Spleen (tissue), 11 donors: Measurements from ENCODE around the gene LIPE. TPM values are rescaled to one million over a fixed set of nuclear protein-coding genes. Genes with fewer than 3 reads are reported as not detected.

Experiments used
- DNase-seq: peaks from one replicate; pipeline ENCODE4 v3.0.0-alpha.2; 2020
- H3K27ac ChIP-seq, 8 donors: fragments of 200-600 bp; sonication (generic) in 7 of 8; 1 replicate in 4 of 8; 2 replicates in 4 of 8; pipeline versions ENCODE4 v1.5.0 to v1.8.0; 2016 to 2021; ENCODE audit warnings: inconsistent platforms in 4 of 8, mild to moderate bottlenecking in 4 of 8, moderate library complexity in 1 of 8
- H3K27me3 ChIP-seq, 7 donors: fragments of 200-600 bp; sonication (generic) in 6 of 7; replicated peaks in 1 of 7; 1 replicate in 4 of 7; 2 replicates in 3 of 7; pipeline versions ENCODE4 v1.5.0 to v1.8.0; 2016 to 2021; ENCODE audit warnings: inconsistent platforms in 3 of 7, mild to moderate bottlenecking in 1 of 7
- H3K36me3 ChIP-seq, 6 donors: fragments of 200-600 bp; sonication (generic) in 5 of 6; 1 replicate in 4 of 6; 2 replicates in 2 of 6; pipeline versions ENCODE4 v1.5.0 to v1.8.0; 2016 to 2021; ENCODE audit warnings: inconsistent platforms in 2 of 6
- H3K4me1 ChIP-seq, 6 donors: fragments of 200-600 bp; sonication (generic) in 5 of 6; 1 replicate in 3 of 6; 2 replicates in 3 of 6; pipeline versions ENCODE4 v1.5.0 to v1.8.0; 2016 to 2021; ENCODE audit warnings: inconsistent platforms in 3 of 6
- H3K4me3 ChIP-seq, 8 donors: fragments of 200-600 bp; sonication (generic) in 7 of 8; 1 replicate in 4 of 8; 2 replicates in 4 of 8; pipeline versions ENCODE4 v1.5.0 to v1.8.0; 2016 to 2021; ENCODE audit warnings: inconsistent platforms in 4 of 8, mild to moderate bottlenecking in 4 of 8, moderate library complexity in 2 of 8
- H3K9me3 ChIP-seq, 8 donors: fragments of 200-600 bp; sonication (generic) in 7 of 8; 1 replicate in 4 of 8; 2 replicates in 4 of 8; pipeline versions ENCODE4 v1.5.0 to v1.8.0; 2016 to 2021; ENCODE audit warnings: inconsistent platforms in 4 of 8
- POLR2A ChIP-seq, 3 donors: fragments of 450-650 bp; IDR thresholded peaks; one replicate each; pipeline ENCODE4 v1.5.1; 2017; ENCODE audit warnings: antibody characterized with exemption in 3 of 3, mild to moderate bottlenecking in 1 of 3
- POLR2AphosphoS5 ChIP-seq, 3 donors: sonication (generic); formaldehyde crosslinking; IDR thresholded peaks; one replicate each; pipeline ENCODE4 v1.5.1; 2017; ENCODE audit warnings: antibody characterized with exemption in 3 of 3
- WGBS, 5 donors: extraction: QIAGEN DNeasy Blood & Tissue Kit in 3 of 5; methylation state at CpG; one replicate each; pipeline versions ENCODE4 v1.1.5 to v1.1.7; 2013 to 2018; 5-methylcytosine and 5-hydroxymethylcytosine counted together
- intact Hi-C: fragments of 100-400 bp; cut with DNase I; formaldehyde crosslinking; loops from one replicate; pipeline ENCODE4 v1.15.0; 2023; ENCODE audit warnings: low total_unique reads
- polyA plus RNA-seq, 3 donors: library from polyadenylated mRNA; stranded (reverse); fragments of 200-250 nt; gene quantifications; one replicate each; pipeline ENCODE4 v1.2.1, GENCODE V29; 2013
- total RNA-seq, 7 donors: library from RNA; depleted of rRNA in 3 of 7; stranded (reverse); fragments of >200 nt in 3 of 7; fragmentation: NEBNext Ultra II Directional in 4 of 7; extraction: Animal tissue kit (Norgen Biotek cat#: 25700) in 4 of 7; gene quantifications; one replicate each; pipeline versions ENCODE4 v1.1.0 to v1.2.1, GENCODE V29; 2016 to 2021
- TF ChIP-seq, protein P1 (sequence below), 11 experiments: fragments of 200-600 bp in 7 of 11; fragments of 450-650 bp in 4 of 11; sonication (generic) in 4 of 11; IDR thresholded peaks in 8 of 11; conservative IDR thresholded peaks in 3 of 11; 1 replicate in 7 of 11; 2 replicates in 4 of 11; pipeline versions ENCODE4 v1.4.0 to v1.8.0; 2016 to 2021; ENCODE audit warnings: antibody characterized with exemption in 11 of 11, inconsistent platforms in 4 of 11, mild to moderate bottlenecking in 1 of 11
- donor health status: healthy with polysubstance abuse.
- donor health status: DM: no; HTN: no; CAD: no; lungs with moderate emphysema.
- donor health status: DM: no; HTN: no; CAD: no.
- donor health status: Bipolar disorder and iron deficiency.
- donor health status: healthy.
- donor health status: DM: no; HTN: no; CAD: no.
- donor health status: DM: yes; HTN: yes; CAD: no.

LIPE gene
- total and polyA plus RNA-seq, 10 donors, result 20.6 to 43.7 (median 25.2) TPM

DNA sequence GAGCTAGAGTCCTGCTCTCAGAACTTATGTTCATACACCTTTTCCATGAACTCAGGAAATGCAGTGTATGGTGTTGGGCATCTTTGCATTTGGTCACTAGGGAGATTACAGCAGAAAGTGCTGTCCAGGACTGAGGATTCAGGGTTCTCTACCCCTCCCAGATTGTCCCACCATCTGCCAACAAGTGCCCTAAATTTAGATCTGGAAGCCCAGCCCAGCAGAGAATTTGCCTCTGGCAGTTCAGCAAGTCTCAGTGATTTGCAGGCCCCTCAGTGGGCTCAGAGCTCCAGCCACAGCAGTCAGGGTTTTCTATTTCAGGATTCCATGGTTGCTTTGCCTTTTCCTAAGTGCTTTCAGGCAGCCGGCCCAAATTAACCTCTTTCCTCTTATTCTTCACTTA lies 60.5 kb downstream of the LIPE start:
- Histone ChIP-seq H3K4me1 (peaks cover 0 to 53% (median 28%) of the 10 kb centered on the region in 6 donors), H3K27ac (peak overlapping the region in 1 of 8 donors; percentile 83), H3K9me3 (peaks cover 0 to 15% (median 2%) of the 10 kb centered on the region in 8 donors), H3K27me3 (no peaks in the 10 kb centered on the region), H3K4me3 (no peak overlapping the region), H3K36me3 (peaks cover 0 to 46% (median 9%) of the 10 kb centered on the region in 6 donors)
- no peak for DNase-seq
- intact Hi-C loops, result no loop called here
- TF ChIP-seq, protein P1, sequence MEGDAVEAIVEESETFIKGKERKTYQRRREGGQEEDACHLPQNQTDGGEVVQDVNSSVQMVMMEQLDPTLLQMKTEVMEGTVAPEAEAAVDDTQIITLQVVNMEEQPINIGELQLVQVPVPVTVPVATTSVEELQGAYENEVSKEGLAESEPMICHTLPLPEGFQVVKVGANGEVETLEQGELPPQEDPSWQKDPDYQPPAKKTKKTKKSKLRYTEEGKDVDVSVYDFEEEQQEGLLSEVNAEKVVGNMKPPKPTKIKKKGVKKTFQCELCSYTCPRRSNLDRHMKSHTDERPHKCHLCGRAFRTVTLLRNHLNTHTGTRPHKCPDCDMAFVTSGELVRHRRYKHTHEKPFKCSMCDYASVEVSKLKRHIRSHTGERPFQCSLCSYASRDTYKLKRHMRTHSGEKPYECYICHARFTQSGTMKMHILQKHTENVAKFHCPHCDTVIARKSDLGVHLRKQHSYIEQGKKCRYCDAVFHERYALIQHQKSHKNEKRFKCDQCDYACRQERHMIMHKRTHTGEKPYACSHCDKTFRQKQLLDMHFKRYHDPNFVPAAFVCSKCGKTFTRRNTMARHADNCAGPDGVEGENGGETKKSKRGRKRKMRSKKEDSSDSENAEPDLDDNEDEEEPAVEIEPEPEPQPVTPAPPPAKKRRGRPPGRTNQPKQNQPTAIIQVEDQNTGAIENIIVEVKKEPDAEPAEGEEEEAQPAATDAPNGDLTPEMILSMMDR (IDR thresholded peaks at IDR 0.05 in 8 of 11, conservative IDR thresholded peaks at IDR 0.05 in 3 of 11), result no peak
- TF ChIP-seq POLR2AphosphoS5 (IDR thresholded peaks at IDR 0.05) (no peak), POLR2A (IDR thresholded peaks at IDR 0.05) (no peak)
- 73 to 93% (median 83%) methylated on average over 1 of the region's 1 CpG for WGBS, 5 donors

DNA sequence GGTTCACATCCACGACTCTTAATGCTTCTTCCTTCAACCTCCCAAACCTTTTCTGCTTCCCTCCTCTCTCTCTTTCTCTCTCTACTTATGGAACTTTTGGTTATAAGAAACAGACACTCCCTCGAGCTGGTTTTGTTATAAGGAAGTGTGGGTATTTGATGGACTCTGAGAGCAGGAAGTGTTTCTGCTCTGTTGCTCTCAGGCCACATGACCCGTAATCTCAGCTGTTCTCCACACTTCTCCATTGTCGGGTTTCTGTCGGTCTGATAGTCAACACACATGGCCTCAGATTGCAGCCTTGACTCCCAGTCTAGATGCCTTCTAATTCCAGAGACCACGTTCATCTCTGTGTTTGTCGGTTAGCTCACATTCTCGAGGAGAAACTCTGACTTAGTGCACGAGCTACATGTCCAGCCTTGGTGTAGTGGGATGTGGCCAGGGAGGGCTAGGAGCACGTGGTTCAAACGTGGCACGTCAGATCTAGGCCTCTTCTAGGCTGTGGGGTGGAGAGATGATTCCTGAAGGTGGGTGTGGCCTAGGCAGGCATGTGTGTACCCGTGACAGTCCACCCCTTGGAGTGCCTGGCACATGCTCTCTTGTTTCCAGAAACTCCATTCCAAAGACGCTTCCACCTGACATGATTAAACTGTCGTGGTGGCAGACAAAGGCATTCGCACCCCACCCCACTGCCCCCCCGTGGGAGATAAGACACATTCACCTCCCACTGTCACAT lies 63.4 kb downstream of the LIPE start:
- DNase-seq, result no peak
- H3K27me3 ChIP-seq, result no peaks in the 10 kb centered on the region
- intact Hi-C loops, result no loop called here
- TF ChIP-seq POLR2AphosphoS5 (IDR thresholded peaks at IDR 0.05) (peak in 1 of 3 donors; percentile 21), POLR2A (IDR thresholded peaks at IDR 0.05) (no peak)
- peak overlapping the region in 7 of 8 donors; percentile 29 to 83 (median 74) for H3K27ac ChIP-seq
- no peak overlapping the region for H3K4me3 ChIP-seq
- peaks cover 0 to 15% (median 2%) of the 10 kb centered on the region in 8 donors for H3K9me3 ChIP-seq
- peaks cover 0 to 37% (median 18%) of the 10 kb centered on the region in 6 donors for H3K4me1 ChIP-seq
- 71 to 83% (median 82%) methylated on average over 17 of the region's 17 CpGs for WGBS, 5 donors
- H3K36me3 ChIP-seq, result peaks cover 0 to 51% (median 9%) of the 10 kb centered on the region in 6 donors

DNA sequence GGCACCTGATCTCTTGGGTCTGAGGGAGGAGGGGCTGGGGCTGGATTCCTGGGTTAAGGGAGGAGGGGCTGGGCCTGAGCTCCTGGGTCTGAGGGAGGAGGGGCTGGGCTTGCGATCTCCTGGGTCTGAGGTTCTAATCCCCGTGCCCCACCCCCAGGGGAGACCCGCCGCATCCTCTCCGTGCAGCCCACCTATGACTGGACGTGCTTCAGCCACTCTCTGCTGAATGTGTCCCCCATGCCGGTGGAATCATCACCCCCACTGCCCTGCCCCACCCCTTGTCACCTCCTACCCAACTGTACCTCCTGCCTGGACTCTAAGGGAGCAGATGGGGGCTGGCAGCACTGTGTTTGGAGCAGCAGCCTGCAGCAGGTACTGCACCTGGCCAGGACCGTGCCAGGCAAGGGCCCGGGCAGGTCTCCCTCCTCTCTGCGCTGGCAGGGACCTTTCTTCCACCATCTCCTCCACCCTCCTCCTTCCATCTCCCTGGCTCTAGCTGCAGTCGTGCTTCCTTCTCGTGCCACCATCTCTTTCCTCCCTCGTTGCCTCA lies 64.2 kb downstream of the LIPE start:
- TF ChIP-seq, protein P1 (IDR thresholded peaks at IDR 0.05 in 8 of 11, conservative IDR thresholded peaks at IDR 0.05 in 3 of 11), result no peak
- TF ChIP-seq POLR2A (IDR thresholded peaks at IDR 0.05) (no peak), POLR2AphosphoS5 (IDR thresholded peaks at IDR 0.05) (no peak)
- no peak overlapping the region for H3K4me3 ChIP-seq
- H3K27me3 ChIP-seq, result no peaks in the 10 kb centered on the region
- H3K27ac ChIP-seq, result peak overlapping the region in 6 of 8 donors; percentile 59 to 83 (median 76)
- no peak for DNase-seq
- WGBS, 5 donors, result 91 to 96% (median 95%) methylated on average over 12 to 13 of the region's 13 CpGs
- H3K4me1 ChIP-seq, result peaks cover 0 to 37% (median 18%) of the 10 kb centered on the region in 6 donors
- intact Hi-C loops, result no loop called here
- peaks cover 0 to 59% (median 10%) of the 10 kb centered on the region in 6 donors for H3K36me3 ChIP-seq
- peaks cover 0 to 15% (median 2%) of the 10 kb centered on the region in 8 donors for H3K9me3 ChIP-seq

DNA sequence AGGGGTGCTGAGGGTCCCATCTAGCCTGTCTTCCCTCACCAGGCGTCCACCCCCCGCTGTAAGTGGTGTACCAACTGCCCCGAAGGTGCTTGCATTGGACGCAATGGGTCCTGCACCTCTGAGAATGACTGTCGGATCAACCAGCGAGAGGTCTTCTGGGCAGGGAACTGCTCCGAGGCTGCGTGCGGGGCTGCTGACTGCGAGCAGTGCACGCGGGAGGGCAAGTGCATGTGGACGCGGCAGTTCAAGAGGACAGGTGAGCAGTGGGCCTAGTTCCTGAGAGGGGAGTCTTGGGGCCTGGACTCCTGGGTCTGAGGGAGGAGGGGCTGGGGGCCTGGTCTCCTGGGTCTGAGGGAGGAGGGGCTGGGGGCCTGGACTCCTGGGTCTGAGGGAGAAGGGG lies 64.8 kb downstream of the LIPE start:
- no peak overlapping the region for H3K4me3 ChIP-seq
- DNase-seq, result no peak
- intact Hi-C loops, result no loop called here
- no peak overlapping the region for H3K27ac ChIP-seq
- WGBS, 5 donors, result 95 to 97% (median 97%) methylated on average over 14 of the region's 14 CpGs
- H3K9me3 ChIP-seq, result peaks cover 0 to 15% (median 2%) of the 10 kb centered on the region in 8 donors
- TF ChIP-seq, protein P1 (IDR thresholded peaks at IDR 0.05 in 8 of 11, conservative IDR thresholded peaks at IDR 0.05 in 3 of 11), result no peak
- TF ChIP-seq POLR2AphosphoS5 (IDR thresholded peaks at IDR 0.05), result no peak
- TF ChIP-seq POLR2A (IDR thresholded peaks at IDR 0.05), result no peak
- H3K4me1 ChIP-seq, result peaks cover 0 to 37% (median 18%) of the 10 kb centered on the region in 6 donors
- peaks cover 0 to 65% (median 16%) of the 10 kb centered on the region in 6 donors for H3K36me3 ChIP-seq
- no peaks in the 10 kb centered on the region for H3K27me3 ChIP-seq
